ENCODE measurements around the gene GADD45GIP1. TPM values are rescaled to one million over a fixed set of nuclear protein-coding genes. Genes with fewer than 3 reads are reported as not detected.

GADD45GIP1 gene
- total and polyA plus RNA-seq, 10 of the 15 experiments (the other 5 are each of a cell fraction or from before 2014, with no cell fraction given): 5.1 to 136 (median 30.1) TPM

- TF ChIP-seq PRDM15 (CRISPR knock-in tag; IDR thresholded peaks at IDR 0.05): no peak
- no peak for TF ChIP-seq CHD4 (IDR thresholded peaks at IDR 0.05)
- TF ChIP-seq HSF1 (IDR thresholded peaks at IDR 0.05; ENCODE audit: low read depth, low read length): no peak
- TF ChIP-seq CEBPZ (IDR thresholded peaks at IDR 0.05; ENCODE audit: low read depth, low read length): no peak
- TF ChIP-seq TCF12 (IDR thresholded peaks at IDR 0.05; ENCODE audit: low read depth, low read length): peak; percentile 46; the same call in 1 of the 2 replicates
- 0 out of 2 replicates have a peak, but pooled peaks have one; percentile 50 for TF ChIP-seq SREBF2 (IDR thresholded peaks at IDR 0.05; ENCODE audit: low read length)
- no peak for TF ChIP-seq IRF3 (IDR thresholded peaks at IDR 0.05)
- TF ChIP-seq ZNF687 (IDR thresholded peaks at IDR 0.05): peak; percentile 7; the same call in 1 of the 2 replicates
- no peak; the same call in 1 of the 2 replicates for TF ChIP-seq ZNF207 (IDR thresholded peaks at IDR 0.05; ENCODE audit: borderline replicate concordance)
- no peak for TF ChIP-seq SUZ12 (IDR thresholded peaks at IDR 0.05; ENCODE audit: unreplicated experiment)
- TF ChIP-seq POU2F2 (IDR thresholded peaks at IDR 0.05; ENCODE audit: borderline replicate concordance, low read depth, low read length): peak; percentile 47; the same call in 2 of the 3 replicates
- TF ChIP-seq GATAD2B (conservative IDR thresholded peaks at IDR 0.05; ENCODE audit: low read depth): peak; percentile 57
- no peak for TF ChIP-seq FOXM1 (IDR thresholded peaks at IDR 0.05; ENCODE audit: low read depth, low read length)
- TF ChIP-seq YY1 (IDR thresholded peaks at IDR 0.05; ENCODE audit: low read depth, low read length): peak; percentile 100
- no peak for TF ChIP-seq TCF7 (IDR thresholded peaks at IDR 0.05; ENCODE audit: borderline replicate concordance)
Observed at GRCh38 chr19:12933287-12934072, 23.5 kb downstream of the GADD45GIP1 start, which contains the start of gene FARSA (continued).
